Measurements from ENCODE around the gene DDTL.
"Not testable (repeated sequence)": the region's sequence is repeated elsewhere in the genome, so short reads cannot be mapped to it uniquely, and the experiment has no call there.

DDTL gene

DNA sequence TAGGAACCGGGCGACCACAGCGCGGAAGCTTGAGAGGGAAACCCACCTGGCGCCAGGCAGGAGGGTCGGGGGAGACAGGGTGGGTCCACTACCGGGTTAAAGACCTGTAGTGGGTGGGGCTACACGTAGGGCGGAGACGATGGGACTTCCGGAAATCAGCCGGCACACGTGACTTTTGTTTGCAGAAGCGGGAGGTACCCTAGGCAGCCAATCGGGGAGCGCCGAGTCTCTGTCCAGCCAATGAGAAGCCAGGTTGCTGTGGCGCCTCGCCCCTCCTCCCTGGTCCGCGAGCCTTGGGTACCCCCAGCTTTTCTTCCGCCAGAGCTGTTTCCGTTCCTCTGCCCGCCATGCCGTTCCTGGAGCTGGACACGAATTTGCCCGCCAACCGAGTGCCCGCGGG, at the start of gene DDTL:
DDTL (plus strand) TSS at position 321 of the 400 bp plus-strand sequence; CDS start at position 348, 27 bp downstream.
- DNase-seq = not testable (repeated sequence)

GRCh38 chr22:23920267-23920611, 46.4 kb upstream of the DDTL start:
- not testable (repeated sequence) for DNase-seq

DNA sequence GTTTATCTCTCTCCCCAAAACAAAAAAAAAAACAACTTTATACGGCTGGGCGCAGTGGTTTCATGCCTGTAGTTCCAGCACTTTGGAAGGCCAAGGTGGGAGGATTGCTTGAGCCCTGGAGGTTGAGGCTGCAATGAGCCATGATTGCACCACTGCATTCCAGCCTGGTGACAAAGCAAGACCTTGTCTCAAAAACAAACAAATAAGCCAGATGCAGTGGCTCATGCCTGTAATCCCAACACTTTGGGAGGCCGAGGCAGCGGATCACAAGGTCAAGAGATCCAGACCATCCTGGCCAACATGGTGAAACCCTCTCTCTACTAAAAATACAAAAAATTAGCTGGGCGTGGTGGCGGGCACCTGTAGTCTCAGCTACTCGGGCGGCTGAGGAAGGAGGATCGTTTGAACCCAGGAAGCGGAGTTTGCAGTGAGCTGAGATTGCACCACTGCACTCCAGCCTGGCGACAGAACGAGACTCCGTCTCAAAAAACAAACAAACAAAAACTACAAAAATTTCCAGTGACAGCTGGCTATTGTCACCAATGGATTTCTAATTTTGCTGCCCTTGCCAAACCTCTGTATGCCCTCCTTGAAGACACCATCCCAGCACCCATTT, 45.0 kb upstream of the DDTL start:
- DNase-seq = not testable (repeated sequence)

DNA sequence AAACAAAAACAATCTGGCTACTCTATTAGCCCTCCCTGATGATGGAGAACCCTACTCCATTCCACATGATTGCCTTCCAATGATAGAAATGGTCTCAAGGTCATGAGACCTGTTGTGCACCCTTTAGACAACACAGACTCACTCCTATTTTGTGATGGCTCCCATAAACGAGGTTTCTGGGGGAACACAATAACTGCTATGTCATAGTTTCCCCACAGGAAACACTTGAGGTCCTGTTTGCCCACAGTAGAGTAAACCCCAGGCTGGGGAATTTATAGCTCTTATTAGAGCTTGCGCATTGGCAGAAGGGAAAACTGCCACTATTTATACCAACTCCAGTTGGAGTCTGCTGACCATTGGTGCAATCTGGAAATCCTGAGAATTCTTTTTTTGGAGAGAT, 43.8 kb upstream of the DDTL start:
- no peak for DNase-seq

DNA sequence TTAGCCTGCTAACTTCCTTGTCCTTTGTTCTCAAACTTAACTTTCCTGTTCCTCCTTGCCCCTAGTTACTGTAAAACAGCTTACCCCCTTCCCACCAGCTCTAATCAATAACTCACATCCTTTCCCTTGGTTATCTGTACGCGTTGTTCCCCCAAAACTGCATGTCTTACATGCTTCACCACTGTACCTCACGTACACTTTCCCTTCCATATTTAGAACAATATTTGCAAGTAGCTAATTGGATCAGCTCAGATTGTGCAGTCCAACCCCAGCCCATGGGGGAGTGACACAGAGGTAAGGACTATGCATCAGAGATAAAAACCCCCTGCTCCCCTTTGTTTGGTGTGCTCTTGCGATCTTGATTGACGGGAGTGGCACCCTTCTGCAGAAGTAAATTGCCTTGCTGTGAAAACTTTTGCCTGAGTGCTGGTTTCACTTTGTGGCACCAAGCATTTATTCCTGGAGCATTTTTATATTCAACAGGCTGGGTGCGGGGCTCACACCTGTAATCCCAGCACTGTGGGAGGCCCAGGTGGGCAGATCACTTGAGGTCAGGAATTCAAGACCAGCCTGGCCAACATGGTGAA, 41.6 kb upstream of the DDTL start:
- no peak for DNase-seq

- no peak for DNase-seq
Observed at GRCh38 chr22:23926561-23926960, 40.1 kb upstream of the DDTL start.

DNA sequence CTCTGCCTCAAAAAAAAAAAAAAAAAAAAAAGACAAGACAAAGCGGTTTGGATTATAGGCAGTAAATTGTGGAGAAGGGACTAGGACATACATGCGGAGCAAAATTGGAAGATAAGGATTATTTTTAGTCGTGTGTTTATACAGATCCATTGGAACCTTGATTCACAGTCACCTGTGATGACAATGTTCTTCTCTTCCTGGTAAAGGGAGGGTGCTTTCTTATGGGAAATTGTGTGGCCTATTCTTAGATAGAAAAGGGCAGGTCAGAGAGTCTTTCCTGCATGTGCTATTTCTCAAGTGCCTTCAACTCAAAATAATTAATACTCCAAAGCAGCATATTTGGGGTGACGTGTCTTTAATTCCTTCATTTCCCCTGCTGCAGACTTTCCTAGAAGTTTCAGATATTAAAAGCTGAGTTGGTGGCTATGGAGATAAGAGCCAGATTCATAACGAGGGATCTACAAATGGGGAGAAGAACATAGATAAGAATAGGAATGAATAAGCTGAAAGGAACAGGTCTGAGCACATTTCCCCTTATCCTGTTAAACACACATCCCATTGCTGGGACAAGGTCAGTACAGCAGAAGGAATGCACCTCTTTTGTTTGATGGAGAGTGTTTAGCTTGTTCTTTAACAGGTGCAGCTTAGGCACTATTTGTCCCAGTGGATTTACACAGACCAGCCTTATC, 28.2 kb upstream of the DDTL start:
- no peak for DNase-seq

DNA sequence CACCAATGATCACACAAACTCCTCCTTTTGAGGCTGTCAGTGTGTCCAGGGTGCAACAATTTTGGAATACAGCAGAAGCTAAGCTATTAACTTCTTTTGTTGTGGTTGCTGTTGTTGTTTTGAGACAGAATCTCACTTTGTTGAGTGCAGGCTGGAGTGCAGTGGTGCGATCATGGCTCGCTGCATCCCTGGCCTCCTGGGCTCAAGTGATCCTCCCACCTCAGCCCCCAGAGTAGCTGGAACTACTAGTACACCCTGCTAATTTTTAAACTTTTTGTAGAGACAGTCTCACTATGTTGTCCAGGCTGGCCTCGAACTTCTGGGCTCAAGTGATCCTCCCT, 27.7 kb upstream of the DDTL start:
- DNase-seq = no peak

- DNase-seq = not testable (repeated sequence)
Observed at GRCh38 chr22:23940166-23940565, 26.5 kb upstream of the DDTL start.

DNA sequence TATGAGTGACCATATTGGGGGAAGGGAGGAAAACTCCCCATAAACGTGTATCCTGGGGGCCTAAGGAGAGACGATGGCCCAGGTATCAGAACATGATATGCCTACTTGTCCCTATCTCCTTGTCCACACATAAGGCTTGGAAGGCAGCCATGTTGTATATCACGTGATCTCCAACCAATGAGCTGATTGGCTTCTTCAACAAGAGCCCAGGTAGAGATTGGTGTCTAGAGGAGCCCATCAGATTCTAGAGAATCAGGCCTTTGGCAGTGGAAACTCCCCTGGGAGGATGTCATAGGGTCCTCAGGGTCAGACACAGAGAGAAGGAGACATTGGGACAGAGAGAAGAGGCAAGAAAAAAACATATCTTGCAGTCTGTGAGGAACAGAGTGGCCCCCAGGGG, 19.3 kb upstream of the DDTL start:
- DNase-seq = not testable (repeated sequence)

DNA sequence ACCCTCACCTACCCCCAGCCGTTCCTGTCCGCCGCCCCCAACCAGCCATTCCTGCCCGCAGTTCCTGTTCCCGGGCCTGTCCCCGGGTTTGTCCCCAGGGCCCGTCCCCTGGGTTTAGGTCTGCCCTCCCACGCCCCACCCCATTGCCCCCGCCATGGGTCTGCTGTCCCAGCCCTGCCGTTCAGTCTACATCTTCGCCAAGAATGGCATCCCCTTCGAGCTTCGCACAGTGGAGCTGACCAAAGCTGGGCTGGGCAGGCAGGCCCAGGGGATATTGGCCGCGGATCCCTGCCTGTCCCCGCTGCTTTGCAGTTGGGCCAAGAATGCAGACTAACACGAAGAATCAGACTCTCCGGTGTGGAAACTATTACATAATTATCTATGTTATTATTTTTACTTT, 16.9 kb upstream of the DDTL start:
- not testable (repeated sequence) for DNase-seq

- not testable (repeated sequence) for DNase-seq
Observed at GRCh38 chr22:23951383-23951782, 15.3 kb upstream of the DDTL start.

DNA sequence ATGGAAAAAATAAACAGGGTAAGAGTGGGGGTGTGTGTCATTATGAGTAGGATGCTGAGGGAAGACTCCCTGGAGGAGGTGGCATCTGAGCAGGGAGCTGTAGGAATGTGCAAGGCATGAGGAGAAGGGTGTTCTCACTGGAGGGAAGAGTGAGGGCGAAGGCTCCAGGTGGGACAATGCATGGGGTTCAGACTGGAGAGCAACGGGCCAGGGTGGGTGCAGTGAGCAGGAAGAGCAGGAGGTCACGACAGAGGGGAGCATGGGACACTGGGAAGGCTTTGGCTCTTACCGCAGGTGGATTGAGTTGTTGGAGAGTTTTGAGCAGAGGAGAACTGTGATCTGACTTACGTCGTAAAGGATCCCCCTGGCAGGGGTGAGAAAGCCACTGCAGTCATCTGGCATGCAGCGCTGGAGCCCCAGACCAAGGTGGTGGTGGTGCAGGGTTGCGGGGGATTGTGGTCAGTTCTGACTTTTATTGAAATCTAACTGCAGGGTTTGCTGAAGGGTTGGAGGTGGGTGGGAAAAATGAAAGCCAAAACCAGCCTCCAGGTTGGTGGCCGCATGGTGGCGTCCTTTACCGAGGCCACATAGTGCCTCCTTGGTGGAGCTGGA, 13.8 kb upstream of the DDTL start:
- DNase-seq = not testable (repeated sequence)

GRCh38 chr22:23953485-23953884, 13.2 kb upstream of the DDTL start:
- DNase-seq = not testable (repeated sequence)

DNA sequence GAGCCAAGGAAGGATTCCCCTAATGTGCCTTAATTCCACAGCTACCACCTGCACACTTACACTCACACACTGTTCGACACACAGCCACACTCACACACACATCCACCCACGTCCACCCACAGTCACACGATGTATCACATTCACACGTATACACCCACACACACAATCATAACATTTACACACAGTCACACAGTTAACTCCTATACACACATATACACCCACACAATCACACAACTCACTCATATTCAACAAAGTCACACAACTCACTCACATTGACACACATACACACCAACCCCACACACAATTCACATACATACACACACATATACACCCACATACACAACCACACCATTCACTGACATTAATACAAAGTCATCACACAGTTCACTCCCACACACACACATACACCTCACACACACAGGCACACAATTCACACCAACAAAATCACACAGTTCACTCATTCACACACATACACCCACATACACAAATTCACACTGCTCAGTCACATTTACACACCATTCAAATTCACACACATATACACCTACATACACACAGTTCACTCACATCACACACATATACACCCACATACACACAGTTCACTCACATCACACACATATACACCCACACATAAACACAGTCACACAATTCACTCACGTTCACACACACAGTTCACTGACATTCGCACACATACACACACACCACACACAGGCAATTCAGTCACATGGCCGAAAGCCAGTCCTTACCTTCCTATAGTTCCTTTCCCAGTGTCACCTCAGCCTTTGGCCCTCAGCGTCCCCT, 12.3 kb upstream of the DDTL start:
- DNase-seq = not testable (repeated sequence)

GRCh38 chr22:23954991-23955305, 11.7 kb upstream of the DDTL start:
- not testable (repeated sequence) for DNase-seq

- DNase-seq = not testable (repeated sequence)
Observed at GRCh38 chr22:23955886-23956285, 10.8 kb upstream of the DDTL start.

DNA sequence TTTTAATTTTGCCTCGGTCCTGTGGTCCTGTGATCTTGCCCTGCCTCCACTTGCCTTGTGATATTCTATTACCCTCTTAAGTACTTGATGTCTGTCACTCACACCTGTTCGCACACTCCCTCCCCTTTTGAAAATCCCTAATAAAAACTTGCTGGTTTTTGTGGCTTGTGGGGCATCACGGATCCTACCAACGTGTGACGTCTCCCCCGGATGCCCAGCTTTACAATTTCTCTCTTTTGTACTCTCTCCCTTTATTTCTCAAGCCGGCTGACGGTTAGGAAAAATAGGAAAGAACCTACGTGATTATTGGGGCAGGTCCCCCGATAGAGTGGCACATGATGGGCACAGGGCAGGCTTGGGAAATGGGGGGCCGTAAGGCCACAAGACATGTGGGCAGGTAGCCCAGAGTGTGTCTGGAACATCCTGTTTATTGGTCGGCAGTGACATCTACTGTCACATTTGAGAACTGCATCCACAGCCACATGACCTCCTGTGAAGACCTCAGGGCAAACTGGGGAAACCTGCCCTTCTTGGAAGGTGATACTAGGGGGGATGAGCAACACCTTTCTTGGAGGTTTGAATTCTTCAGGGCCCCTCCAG, 10.3 kb upstream of the DDTL start:
- DNase-seq = not testable (repeated sequence)

DNA sequence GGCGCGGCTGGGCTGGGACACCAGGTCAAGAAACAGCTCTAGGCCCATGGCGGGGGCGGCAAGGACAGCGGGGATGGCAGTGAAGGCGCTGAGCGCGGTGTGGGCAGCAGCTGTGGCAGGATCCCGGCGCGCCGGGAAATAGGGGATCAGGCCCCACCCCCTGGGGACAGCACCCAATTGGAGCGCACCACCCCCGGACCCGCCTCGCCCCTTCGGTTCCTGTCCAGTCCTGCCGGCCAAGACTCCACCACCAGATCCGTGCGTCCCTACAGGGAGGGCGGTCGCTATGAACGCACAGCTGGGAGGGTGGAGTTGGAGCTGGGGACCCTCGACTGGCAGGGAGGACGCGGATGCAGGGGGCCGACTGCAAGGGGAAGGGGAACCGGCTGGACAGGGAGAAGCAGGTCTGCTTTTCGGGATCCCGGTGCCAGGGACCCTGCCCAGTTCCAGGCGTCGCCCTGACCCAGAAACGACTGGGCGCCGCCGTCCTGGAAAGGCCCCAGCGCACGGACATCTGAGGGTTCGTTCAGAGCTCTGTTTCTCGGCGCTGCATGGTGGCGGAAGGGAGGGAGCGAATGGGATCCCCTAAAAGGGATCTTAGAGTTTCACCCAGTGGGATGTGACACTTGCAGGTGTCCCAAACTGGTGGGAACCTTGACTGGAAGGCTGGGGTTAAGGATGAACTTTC, 5.5 kb upstream of the DDTL start, which contains the start of gene GSTT2B:
GSTT2B (minus strand) TSS at position 112 of the 688 bp plus-strand sequence; CDS start at position 48, 64 bp downstream.
- DNase-seq = not testable (repeated sequence)

GRCh38 chr22:23966094-23966493, 594 bp upstream of the DDTL start:
- DNase-seq = not testable (repeated sequence)

- DNase-seq = no peak
Observed at GRCh38 chr22:23969071-23969470, 2.4 kb downstream of the DDTL start.

DNA sequence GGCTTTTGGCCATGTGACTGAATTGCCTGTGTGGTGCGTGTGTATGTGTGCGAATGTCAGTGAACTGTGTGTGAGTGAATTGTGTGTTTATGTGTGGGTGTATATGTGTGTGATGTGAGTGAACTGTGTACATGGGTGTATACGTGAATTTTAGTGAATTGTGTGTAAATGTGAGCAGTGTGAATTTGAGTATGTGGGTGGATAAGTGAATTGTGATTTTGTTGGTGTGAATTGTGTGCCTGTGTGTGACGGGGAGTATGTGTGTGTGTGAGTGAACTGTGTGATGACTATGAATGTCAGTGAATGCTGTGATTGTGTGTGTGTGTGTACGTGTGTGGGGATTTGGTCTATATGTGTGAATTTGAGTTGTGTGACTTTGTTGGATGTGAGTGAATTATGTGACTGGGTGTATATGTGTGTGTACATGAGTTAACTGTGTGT, 3.5 kb downstream of the DDTL start:
- DNase-seq = no peak
